OCI-LY3 (cell line): ENCODE measurements around the gene ERC2.

Source experiments
- CTCF ChIP-seq: fragments of 200-600, 300-600 bp; sonication (generic); IDR thresholded peaks from 2 replicates; pipeline ENCODE4 v1.5.1; 2014; ENCODE audit warnings: antibody characterized with exemption, low read length, low read depth
- EZH2phosphoT487 ChIP-seq: fragments of 200-600 bp; shearing (Covaris generic); IDR thresholded peaks from 2 replicates; pipeline ENCODE4 v1.6.1; 2018; ENCODE audit warnings: antibody characterized with exemption, mixed run types, low read depth

- TF ChIP-seq CTCF (no peak), EZH2phosphoT487 (no peak)
Measured at GRCh38 chr3:55978953-55979352, 489.3 kb downstream of the ERC2 start.
